ENCODE data around the gene MAN1A2. TPM values are rescaled to one million over a fixed set of nuclear protein-coding genes. Genes with fewer than 3 reads are reported as not detected.

Gene MAN1A2
- 10 to 100 TPM; 39.3 to 56.3 TPM for total RNA-seq
- polyA plus RNA-seq = 10 to 100 TPM in 1 of 2 donors, 1 to 10 TPM in 1; 6.4 to 11.3 TPM
- long read RNA-seq, donor 1, full-length matches to known transcripts = 5 of 11 reads
- long read RNA-seq, donor 1, partial matches to known transcripts = 6 of 11 reads
- long read RNA-seq, donor 1, other reads (novel, unspliced or antisense) = 0 of 11 reads
- long read RNA-seq, donor 2 = 0 reads
- long read RNA-seq, donor 3, full-length matches to known transcripts = 2 of 2 reads
- long read RNA-seq, donor 3, partial matches to known transcripts = 0 of 2 reads
- long read RNA-seq, donor 3, other reads (novel, unspliced or antisense) = 0 of 2 reads
- long read RNA-seq, donor 4, full-length matches to known transcripts = 1 of 1 reads
- long read RNA-seq, donor 4, partial matches to known transcripts = 0 of 1 reads
- long read RNA-seq, donor 4, other reads (novel, unspliced or antisense) = 0 of 1 reads
- long read RNA-seq, donor 5, full-length matches to known transcripts = 1 of 24 reads
- long read RNA-seq, donor 5, partial matches to known transcripts = 23 of 24 reads
- long read RNA-seq, donor 5, other reads (novel, unspliced or antisense) = 0 of 24 reads

- Histone ChIP-seq H3K36me3 (ENCODE audit: control insufficient read depth in 4 of 4, insufficient read depth in 4 of 4, low read length in 4 of 4) (no peaks in the 10 kb centered on the region), H3K27ac (ENCODE audit: low read depth in 1 of 2, low read length in 1 of 2) (peak within 1 kb of the TSS; percentile 99), H3K4me1 (ENCODE audit: control insufficient read depth in 5 of 5, insufficient read depth in 5 of 5, low read length in 5 of 5) (peaks cover 3 to 42% (median 15%) of the 10 kb centered on the region in 5 donors), H3K4me3 (peak within 1 kb of the TSS; percentile 82), H3K9me3 (ENCODE audit: control insufficient read depth in 4 of 4, insufficient read depth in 3 of 4, low read length in 3 of 4) (no peaks in the 10 kb centered on the region), H3K27me3 (ENCODE audit: control insufficient read depth in 3 of 3, insufficient read depth in 3 of 3, low read length in 2 of 3) (no peaks in the 10 kb centered on the region), H3K9ac (ENCODE audit: insufficient read depth in 1 of 2, low read length in 2 of 2) (peak within 1 kb of the TSS; percentile 89 to 95)
- ATAC-seq (ENCODE audit: insufficient read depth, low FRiP score) (peak; percentile 87), DNase-seq (peak; percentile 81 to 89 (median 85))
- 0% methylated on average over 59 to 93 of the region's 93 CpGs for WGBS, 2 donors
- TF ChIP-seq CTCF (IDR thresholded peaks at IDR 0.05; ENCODE audit: control extremely low read depth, extremely low read depth) = no peak
Measured at GRCh38 chr1:117367046-117368025, at the start of gene MAN1A2. Gene MAN1A2 (plus strand): TSS chr1:117367449. CDS start chr1:117368184, 735 bp downstream.

GRCh38 chr1:117318011-117318410 is 49.2 kb upstream of the MAN1A2 start:
- TF ChIP-seq CTCF (IDR thresholded peaks at IDR 0.05; ENCODE audit: control extremely low read depth, extremely low read depth) = no peak
- no peak for ATAC-seq (ENCODE audit: insufficient read depth, low FRiP score)
- no peak for DNase-seq
- Histone ChIP-seq H3K9ac (ENCODE audit: insufficient read depth in 1 of 2, low read length in 2 of 2) (no peak overlapping the region), H3K27me3 (ENCODE audit: control insufficient read depth in 3 of 3, insufficient read depth in 3 of 3, low read length in 2 of 3) (peaks cover 0 to 4% (median 2%) of the 10 kb centered on the region in 3 donors), H3K9me3 (ENCODE audit: control insufficient read depth in 4 of 4, insufficient read depth in 3 of 4, low read length in 3 of 4) (no peaks in the 10 kb centered on the region), H3K27ac (ENCODE audit: low read depth in 1 of 2, low read length in 1 of 2) (no peak overlapping the region), H3K4me1 (ENCODE audit: control insufficient read depth in 5 of 5, insufficient read depth in 5 of 5, low read length in 5 of 5) (peaks cover 0 to 11% (median 8%) of the 10 kb centered on the region in 5 donors), H3K4me3 (no peak overlapping the region), H3K36me3 (ENCODE audit: control insufficient read depth in 4 of 4, insufficient read depth in 4 of 4, low read length in 4 of 4) (no peaks in the 10 kb centered on the region)
- 86 to 95% methylated on average over 1 of the region's 1 CpG for WGBS, 2 donors

GRCh38 chr1:117318426-117318825 is 48.8 kb upstream of the MAN1A2 start:
- Histone ChIP-seq H3K9me3 (ENCODE audit: control insufficient read depth in 4 of 4, insufficient read depth in 3 of 4, low read length in 3 of 4) (peaks cover 0 to 1% (median 0%) of the 10 kb centered on the region in 4 donors), H3K4me1 (ENCODE audit: control insufficient read depth in 5 of 5, insufficient read depth in 5 of 5, low read length in 5 of 5) (peaks cover 0 to 11% (median 8%) of the 10 kb centered on the region in 5 donors), H3K27me3 (ENCODE audit: control insufficient read depth in 3 of 3, insufficient read depth in 3 of 3, low read length in 2 of 3) (peaks cover 0 to 6% (median 4%) of the 10 kb centered on the region in 3 donors), H3K36me3 (ENCODE audit: control insufficient read depth in 4 of 4, insufficient read depth in 4 of 4, low read length in 4 of 4) (no peaks in the 10 kb centered on the region), H3K4me3 (no peak overlapping the region), H3K27ac (ENCODE audit: low read depth in 1 of 2, low read length in 1 of 2) (no peak overlapping the region), H3K9ac (ENCODE audit: insufficient read depth in 1 of 2, low read length in 2 of 2) (no peak overlapping the region)
- ATAC-seq (ENCODE audit: insufficient read depth, low FRiP score) (no peak), DNase-seq (no peak)
- no peak for TF ChIP-seq CTCF (IDR thresholded peaks at IDR 0.05; ENCODE audit: control extremely low read depth, extremely low read depth)
- WGBS, 2 donors = 88 to 89% methylated on average over 3 of the region's 3 CpGs

Measured in lung (tissue), 16 donors.